NOMO-1 (cell line): ENCODE results near the gene ADCY7.

Experiments used
- DNase-seq, 2 experiments: peaks; one replicate each; lab custom pipeline; 2025; ENCODE audit not compliant: unreplicated experiment in 2 of 2; lab: John Stamatoyannopoulos, UW

Gene ADCY7

DNA sequence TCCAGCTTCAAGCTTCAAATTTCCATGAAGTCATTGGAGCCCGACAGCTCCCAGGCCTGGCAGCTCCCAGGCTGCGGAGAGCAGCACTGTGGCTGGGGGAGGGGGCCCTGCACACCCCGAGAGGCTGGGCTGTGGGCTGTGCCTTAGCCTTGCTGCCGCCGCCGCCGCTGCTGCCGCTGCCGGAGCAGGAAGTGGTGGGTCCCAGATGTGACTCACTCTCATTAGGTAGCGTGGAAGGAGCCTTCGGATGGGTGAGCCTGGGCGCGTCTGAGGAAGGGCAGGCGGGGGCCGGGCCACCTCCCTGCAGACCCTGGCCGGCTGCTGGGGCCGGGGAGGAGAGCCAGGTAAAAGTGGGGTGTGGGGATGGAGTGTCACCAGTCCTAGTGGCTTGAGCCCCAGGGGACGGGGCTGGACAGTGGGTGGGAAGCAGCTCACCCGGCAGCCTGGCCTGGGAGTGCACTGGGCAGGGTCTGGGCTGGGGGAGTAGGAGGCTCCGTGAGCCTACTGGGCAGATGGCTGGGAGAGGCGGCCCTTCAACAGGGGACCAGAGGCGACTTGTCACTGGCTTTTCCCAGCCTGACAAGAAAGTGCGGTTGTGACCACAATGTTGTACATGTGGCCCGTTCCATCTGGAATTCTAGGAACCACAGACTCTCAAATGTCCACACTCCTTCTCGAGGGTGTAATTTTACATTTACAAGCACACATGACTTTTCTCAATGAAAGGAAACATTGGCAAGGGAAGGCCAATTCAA lies at the start of gene ADCY7:
Gene ADCY7 (plus strand): TSS at position 215 of the 755 bp plus-strand sequence. CDS start 21,629 bp downstream, outside the sequence.
- peak; percentile 78 for DNase-seq

DNA sequence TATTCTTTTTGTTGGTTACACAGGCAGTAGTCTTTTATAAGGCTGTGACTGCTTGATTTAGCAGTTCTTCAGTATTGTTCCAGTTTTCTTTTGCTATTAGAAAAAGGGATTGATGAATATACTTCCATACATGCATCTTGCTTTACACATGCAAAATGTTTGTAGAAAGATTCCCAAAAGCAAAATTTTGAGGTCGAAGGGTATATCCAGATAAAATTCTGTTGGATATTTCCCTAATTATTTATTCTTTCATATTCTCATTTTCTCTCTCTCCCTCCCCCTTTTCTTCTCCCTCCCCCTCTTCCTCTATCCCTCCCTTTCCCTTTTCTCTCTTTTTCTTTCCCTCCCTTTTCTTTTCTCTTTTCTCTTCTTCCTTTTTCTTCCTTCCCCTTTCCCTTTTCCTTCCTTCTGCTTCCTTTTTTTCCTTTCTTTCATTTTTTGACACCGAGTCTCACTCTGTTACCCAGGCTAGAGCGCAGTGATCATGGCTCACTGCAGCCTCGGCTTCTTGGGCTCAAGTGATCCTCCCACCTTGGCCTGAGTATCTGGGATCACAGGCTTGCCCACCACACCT lies 46.9 kb upstream of the ADCY7 start:
- DNase-seq: no peak

DNA sequence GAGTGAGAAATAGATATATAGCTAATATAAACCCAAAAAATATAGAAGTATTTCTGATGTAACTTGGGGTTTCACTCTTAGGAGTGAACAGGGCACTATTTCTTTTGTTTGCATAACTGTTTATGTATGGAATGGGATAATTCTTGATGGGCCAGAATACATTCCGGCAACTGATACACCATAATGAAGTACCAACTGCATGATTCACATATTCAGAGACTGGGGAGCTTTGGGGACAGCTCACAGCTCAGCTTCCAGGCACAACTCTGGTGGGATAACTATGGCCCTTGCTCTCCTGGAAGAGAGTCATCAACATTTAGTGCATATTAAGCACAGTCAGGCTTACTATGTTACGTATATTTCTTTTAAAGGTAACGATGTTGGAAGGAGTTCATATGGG lies 42.1 kb upstream of the ADCY7 start:
- DNase-seq: no peak

- DNase-seq: no peak
Observed at GRCh38 chr16:50227120-50227519, 39.2 kb upstream of the ADCY7 start.

DNA sequence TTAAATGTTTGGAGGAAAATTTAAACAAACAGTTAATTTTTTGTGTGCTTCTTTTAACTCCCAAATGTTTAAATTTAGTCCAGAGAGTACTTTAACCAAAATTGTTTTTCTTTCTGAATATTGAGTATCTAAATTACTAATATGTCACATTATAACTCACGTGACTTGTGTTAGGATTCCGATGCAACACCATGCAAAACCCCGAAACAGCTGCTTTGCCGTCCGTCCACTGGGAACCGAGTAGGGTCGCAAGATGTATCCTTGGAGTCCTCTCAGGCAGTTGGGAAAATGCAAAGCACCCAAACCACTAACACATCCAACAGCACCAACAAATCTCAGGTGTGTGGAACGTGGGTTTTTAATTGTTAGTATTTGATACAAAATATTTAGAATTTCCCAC lies 38.7 kb upstream of the ADCY7 start:
- DNase-seq: no peak

DNA sequence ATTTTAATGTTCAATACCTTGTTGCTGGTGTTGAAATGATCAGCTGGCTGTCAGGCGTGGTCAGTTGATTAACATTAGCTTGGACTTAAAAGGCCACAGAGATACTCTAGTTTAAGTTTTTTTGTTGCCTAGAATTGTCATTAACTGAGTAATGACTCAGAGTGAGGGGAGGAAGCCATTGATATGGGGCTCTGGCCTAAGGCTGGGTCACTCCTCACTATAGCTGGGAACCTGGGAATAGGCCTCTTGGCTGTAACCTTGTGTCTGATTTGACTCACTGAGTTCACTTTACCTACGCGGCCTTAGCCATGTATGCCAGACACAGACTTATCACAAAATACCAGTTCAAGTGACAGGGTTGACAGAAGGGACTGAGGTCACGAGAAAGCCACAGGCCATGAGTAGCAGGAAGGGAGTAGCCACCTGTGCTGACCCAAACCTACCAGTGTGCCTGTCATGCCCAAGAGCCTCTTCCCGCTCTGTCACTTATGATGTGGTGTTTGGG lies 37.9 kb upstream of the ADCY7 start:
- no peak for DNase-seq

DNA sequence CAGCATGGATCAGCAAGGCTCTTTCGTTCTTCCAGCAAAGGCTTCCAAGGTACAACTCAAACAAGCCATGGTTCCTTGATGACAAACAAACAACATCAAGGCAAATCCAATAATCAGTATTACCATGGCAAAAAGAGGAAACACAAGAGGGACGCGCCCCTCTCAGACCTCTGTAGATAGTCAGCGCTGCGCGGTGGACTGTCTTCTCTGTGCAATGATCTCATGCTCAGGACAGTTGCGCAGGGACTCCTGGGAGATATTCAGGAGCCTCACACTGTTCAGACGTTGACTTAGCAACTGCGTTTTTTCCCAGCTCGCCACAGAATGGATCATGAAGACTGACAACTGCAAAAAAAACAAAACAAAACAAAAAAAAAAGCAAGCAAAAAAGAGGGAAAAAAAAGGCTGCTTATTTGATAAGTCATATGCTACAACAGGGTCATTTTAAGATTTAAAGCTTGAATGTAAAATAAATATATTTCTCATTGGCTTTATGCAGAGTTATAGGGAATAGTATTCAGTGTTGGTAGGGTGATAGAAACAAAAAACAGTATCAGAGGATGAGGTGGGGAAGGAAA lies 37.1 kb upstream of the ADCY7 start:
- DNase-seq: peak in 1 of 2 experiments; percentile 13

GRCh38 chr16:50234771-50235556 lies 31.4 kb upstream of the ADCY7 start:
- no peak for DNase-seq

GRCh38 chr16:50235581-50235980 lies 30.8 kb upstream of the ADCY7 start:
- DNase-seq: no peak

- DNase-seq: no peak
Observed at GRCh38 chr16:50238314-50238713, 28.0 kb upstream of the ADCY7 start.

DNA sequence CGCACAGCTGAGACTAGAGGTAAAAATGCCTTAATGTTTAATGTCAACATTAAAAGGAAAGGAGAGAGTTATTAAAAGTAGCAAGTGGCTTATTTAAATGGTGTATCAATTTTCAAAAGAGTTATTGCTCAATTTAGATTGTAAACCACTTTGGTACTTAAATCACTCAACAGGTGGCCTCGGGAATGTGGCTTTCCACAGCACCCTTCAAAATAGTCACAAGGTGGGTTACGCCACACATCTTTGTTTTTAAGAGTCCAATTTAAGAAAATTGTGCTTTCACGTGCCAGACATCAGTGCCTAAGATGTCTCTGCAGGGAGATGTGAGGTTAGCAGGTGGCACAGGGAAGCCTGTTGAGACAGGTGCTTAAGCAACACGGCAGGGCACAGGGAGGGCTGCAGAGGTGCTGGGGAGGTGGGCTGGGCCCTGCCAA lies 27.5 kb upstream of the ADCY7 start:
- no peak for DNase-seq

DNA sequence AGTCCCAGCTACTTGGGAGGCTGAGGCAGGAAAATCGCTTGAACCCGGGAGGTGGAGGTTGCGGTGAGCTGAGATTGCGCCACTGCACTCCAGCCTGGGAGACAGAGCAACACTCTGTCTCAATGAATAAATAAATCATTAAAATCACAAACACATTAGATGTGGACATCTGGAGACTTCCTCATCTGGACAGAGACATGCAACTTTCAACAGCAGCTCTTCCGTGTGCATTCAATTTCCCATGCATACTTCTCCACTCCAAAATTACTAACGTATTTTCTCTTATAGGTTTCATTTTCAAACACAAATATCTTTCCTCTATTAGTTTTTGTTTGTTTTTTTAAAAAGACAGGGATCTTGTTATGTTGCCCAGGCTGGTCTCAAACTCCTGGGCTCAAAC lies 23.3 kb upstream of the ADCY7 start:
- DNase-seq: peak; percentile 13 to 79

- no peak for DNase-seq
Observed at GRCh38 chr16:50244140-50244503, 22.2 kb upstream of the ADCY7 start.

GRCh38 chr16:50244504-50245416 lies 21.6 kb upstream of the ADCY7 start:
- no peak for DNase-seq

DNA sequence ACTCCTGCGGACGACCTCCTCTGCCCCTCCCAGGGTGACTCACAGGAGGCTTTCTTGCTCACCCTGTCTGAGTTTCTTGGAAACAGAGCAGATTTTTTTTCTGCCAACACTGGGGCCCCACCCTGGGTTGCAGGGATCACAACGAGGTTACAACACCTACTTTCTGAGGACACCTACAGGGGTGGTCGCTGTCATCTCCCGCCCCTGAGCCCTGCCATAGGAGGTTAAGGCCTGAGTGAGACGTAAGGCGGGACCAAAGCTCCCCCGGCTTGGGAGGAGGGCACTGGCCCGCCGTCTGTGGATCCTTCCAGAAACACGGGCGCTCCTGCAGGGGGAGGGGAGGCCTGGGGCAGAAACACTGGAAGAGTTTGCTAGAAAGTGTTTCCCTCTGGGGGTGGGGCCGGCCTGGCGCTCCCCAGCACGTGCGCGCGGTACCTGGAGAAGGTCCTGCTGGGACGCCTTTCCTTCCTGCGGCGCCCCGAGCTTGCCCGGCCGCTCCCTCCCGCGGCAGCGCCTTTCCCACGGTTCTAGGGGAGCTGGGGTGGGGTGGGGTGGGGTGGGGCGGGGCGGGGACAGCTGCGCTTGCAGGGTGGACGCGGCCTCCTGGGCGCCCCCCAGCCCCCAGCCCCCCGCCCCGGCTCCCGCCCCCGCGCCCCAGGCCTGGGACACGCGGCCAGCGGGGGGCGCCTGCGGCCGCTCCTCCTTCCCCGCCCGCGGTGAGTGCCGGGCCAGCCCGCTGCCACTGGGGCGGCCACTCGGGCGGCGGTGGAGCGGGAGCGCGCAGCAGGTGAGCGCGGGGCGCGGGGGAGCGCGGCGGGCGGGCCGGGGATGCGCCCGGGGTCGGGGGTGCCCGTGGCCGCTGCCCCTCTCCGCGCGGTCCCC lies 20.7 kb upstream of the ADCY7 start:
- DNase-seq: peak; percentile 38 to 46

DNA sequence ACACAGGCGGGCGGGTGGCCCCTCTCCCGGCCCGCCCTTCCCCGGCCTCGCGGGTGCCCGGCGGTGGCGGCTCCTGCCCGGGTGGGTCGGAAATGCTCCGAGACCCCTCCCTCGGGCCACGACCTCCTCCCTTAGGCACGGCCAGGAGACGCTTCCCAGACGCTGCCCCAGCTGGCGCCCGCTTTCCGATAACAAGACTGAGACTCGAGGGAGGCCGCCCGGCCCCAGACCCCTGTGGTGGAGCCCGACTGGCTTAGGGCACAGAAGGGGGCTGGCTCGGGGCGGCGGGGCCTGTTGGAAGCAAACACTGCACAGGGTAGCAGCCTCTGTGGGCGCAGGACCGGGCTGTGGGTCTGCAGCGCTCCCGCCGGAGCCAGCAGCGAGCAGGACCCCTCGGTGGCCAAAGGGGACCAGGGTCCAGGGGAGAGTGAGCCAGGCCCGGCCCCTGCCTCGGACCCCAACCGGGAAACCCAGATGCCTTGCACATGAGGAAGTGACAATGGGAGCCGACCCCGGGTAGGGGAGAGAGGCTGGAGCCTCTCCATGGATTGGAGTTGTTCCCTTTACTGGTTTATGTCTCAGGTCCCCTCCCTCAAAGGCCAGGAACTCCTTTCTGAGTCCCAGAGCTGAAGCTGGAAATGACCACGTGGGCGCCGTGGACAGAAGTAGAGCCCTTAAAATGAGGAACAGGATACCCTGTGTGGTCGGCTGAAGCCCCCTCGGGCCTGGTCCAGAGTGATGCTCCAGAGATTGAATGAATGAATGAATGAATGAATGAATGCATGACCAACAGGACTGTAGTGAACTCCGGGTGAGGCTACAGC lies 19.8 kb upstream of the ADCY7 start:
- DNase-seq: no peak

DNA sequence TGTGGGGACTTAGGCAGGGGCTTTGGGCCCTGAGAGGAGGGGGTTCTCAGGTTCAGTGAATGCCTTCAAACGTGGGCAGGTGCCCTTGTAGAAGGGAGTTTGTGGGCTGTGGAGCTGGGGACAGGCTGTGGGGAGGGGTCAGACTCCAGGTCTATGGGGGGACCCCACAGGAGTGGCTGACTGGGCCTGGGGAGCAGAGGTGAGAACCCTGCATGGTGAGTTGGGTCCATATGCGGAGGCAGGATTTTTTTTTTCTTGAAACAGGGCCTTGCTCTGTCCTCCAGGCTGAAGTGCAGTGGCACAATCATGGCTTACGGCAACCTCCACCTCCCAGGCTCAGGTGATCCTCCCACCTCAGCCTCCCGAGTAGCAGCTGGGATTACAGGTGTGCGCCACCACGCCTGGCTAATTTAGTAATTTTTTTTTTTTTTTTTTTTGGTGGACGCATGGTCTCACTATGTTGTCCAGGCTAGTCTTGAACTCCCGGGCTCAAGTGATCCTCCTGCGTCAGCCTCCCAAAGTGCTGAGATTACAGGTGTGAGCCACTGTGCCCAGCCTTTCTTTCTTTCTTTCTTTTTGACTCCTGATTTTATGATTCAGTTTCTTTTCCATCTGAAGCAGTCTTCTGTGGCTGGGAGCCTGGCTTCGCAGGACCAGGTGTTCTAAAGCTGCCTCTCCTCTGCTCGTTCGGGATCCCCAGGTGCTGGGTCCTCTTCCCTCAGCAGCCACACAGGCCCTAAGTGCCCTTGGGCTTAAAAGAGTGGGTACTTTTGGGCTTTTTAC lies 19.0 kb upstream of the ADCY7 start:
- no peak for DNase-seq
